Epithelial cell of proximal tubule (primary cell): Measurements from ENCODE around the gene ZNF90. TPM values are rescaled to one million over a fixed set of nuclear protein-coding genes. Genes with fewer than 3 reads are reported as not detected.

ENCODE experiments used
- DNase-seq: peaks from one replicate; pipeline ENCODE4 v3.0.0-alpha.2; 2011; ENCODE audit warnings: low read depth
- H3K4me3 ChIP-seq: 2 replicates; pipeline ENCODE4 v1.5.1; 2011; ENCODE audit warnings: low read depth, mild to moderate bottlenecking, low read length
- CTCF ChIP-seq: conservative IDR thresholded peaks from 2 replicates; pipeline ENCODE4 v1.5.1; 2012; ENCODE audit warnings: low read depth, mild to moderate bottlenecking, low read length
- total RNA-seq: library from RNA; depleted of rRNA; stranded (reverse); fragments of >200 nt; gene quantifications from 2 replicates; pipeline ENCODE4 v1.2.3, GENCODE V29; 2015

ZNF90 gene
- total RNA-seq, 1 donor from 2014 or later = 3.6 TPM

- DNase-seq = no peak
- TF ChIP-seq CTCF = no peak
- H3K4me3 ChIP-seq = no peak overlapping the region
Measured at GRCh38 chr19:20165971-20166592, 88.3 kb downstream of the ZNF90 start.

GRCh38 chr19:20167020-20167644 is 89.3 kb downstream of the ZNF90 start, which contains the start of gene ZNF486:
Gene ZNF486, plus strand, starts transcription at chr19:20167214. Its CDS starts 117 bp downstream, at chr19:20167331.
- no peak for TF ChIP-seq CTCF
- H3K4me3 ChIP-seq = peak within 1 kb of the TSS; percentile 62
- peak; percentile 63 for DNase-seq

- no peak for TF ChIP-seq CTCF
- no peak for DNase-seq
Measured at GRCh38 chr19:20167651-20168122, 89.9 kb downstream of the ZNF90 start.

More at GRCh38 chr19:20167651-20168122, 89.9 kb downstream of the ZNF90 start:
- H3K4me3 ChIP-seq = peak overlapping the region; percentile 62

Other genes starting within 250 kb of the ZNF90 start
- gene ZNF253, start 212.1 kb upstream of the ZNF90 start, total RNA-seq = 6.9 and 8.1 TPM in 2 replicates
- 10.7 and 14.4 TPM in 2 replicates for gene ZNF93, start 177.1 kb upstream of the ZNF90 start, total RNA-seq
- 1.7 and 2.8 TPM in 2 replicates for gene ZNF682, start 38.5 kb upstream of the ZNF90 start, total RNA-seq
- 14.9 and 16.0 TPM in 2 replicates for gene ZNF486, start 89.2 kb downstream of the ZNF90 start, total RNA-seq